Stimulated activated naive B cell treated with anti-CD40 and anti-IgM and Interleukin-4, amounts not matched to agents 10 μg/mL and 1 μg/mL and 100 μg/mL, for 72 hours (primary cell): ENCODE results near the gene VSTM1.

ENCODE experiments used
- ATAC-seq, 2 donors: fragments of 150-1000 bp; cut with Tn5 transposase; replicated peaks; 2 replicates each; pipeline ENCODE4 v1.10.0; 2021; ENCODE audit warnings: moderate library complexity in 1 of 2
- DNase-seq: peaks from one replicate; pipeline ENCODE4 v3.0.0; 2021
- H3K27ac Mint-ChIP-seq: one replicate; pipeline ENCODE4 v1.8.0; 2022; ENCODE audit warnings: mild to moderate bottlenecking, mixed read lengths
- H3K27me3 Mint-ChIP-seq, 2 donors: one replicate each; pipeline ENCODE4 v1.8.0; 2022; ENCODE audit warnings: mixed read lengths in 2 of 2
- H3K36me3 Mint-ChIP-seq, 2 donors: one replicate each; pipeline ENCODE4 v1.8.0; 2022; ENCODE audit warnings: mixed read lengths in 2 of 2, mild to moderate bottlenecking in 1 of 2
- H3K4me1 Mint-ChIP-seq, 2 donors: one replicate each; pipeline ENCODE4 v1.8.0; 2022; ENCODE audit warnings: mixed read lengths in 2 of 2, mild to moderate bottlenecking in 1 of 2
- H3K4me3 Mint-ChIP-seq, 2 donors: one replicate each; pipeline ENCODE4 v1.8.0; 2022; ENCODE audit warnings: mild to moderate bottlenecking in 2 of 2, mixed read lengths in 2 of 2, moderate library complexity in 1 of 2
- H3K9me3 Mint-ChIP-seq, 2 donors: one replicate each; pipeline ENCODE4 v1.8.0; 2022; ENCODE audit warnings: mixed read lengths in 2 of 2, mild to moderate bottlenecking in 1 of 2

The VSTM1 gene

DNA sequence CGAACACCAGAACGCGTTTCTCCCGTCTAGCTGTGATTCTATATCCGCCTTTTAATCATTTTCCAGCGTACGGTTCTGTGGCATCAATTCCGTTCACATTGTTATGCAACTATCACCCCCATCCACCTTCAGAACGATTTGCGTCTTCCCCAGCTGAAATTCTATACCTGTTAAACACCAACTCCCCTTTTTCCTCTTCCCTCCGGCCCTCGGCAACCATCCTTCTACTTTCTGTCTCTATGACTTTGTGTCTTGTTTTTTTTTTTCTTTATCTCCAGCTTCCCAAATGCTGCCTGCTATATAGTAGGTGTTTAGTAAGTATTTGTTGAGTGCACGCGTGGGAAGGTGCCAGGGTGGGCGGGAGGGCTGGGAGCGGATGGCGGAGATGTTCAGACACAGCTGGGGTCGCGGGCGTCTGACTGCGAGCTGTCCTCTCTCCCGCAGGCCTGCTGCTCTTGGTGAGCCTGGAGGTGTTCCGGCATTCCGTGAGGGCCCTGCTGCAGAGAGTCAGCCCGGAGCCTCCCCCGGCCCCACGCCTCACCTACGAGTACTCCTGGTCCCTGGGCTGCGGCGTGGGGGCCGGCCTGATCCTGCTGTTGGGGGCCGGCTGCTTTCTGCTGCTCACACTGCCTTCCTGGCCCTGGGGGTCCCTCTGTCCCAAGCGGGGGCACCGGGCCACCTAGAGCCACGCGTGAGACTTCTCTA, 52.0 kb downstream of the VSTM1 start:
- peaks cover 0 to 4% of the 10 kb centered on the region in 2 donors for H3K4me1 Mint-ChIP-seq
- H3K36me3 Mint-ChIP-seq = peaks cover 0 to 3% of the 10 kb centered on the region in 2 donors
- H3K9me3 Mint-ChIP-seq = peaks cover 0 to 3% of the 10 kb centered on the region in 2 donors
- ATAC-seq = no peak
- H3K27ac Mint-ChIP-seq = no peak overlapping the region
- no peak for DNase-seq
- H3K4me3 Mint-ChIP-seq = no peak overlapping the region
- peaks cover 43 to 67% of the 10 kb centered on the region in 2 donors for H3K27me3 Mint-ChIP-seq

DNA sequence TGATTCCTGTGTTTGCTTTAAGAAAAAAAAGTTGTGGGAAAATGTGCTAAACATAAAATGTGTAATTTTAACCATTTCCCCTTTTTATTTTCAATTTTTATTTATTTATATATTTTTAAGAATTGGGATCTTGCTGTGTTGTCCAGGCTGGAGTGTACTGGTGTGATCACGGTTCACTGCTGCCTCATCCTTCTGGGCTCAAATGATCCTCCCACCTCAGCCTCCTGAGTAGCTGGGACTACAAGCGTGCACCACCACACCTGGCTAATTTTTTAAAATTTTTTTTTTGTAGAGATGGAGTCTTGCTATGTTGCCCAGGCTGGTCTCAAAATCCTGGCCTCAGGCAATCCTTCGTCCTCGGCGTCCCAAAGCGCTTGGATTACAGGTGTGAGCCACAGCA, 53.2 kb downstream of the VSTM1 start:
- no peak for ATAC-seq

DNA sequence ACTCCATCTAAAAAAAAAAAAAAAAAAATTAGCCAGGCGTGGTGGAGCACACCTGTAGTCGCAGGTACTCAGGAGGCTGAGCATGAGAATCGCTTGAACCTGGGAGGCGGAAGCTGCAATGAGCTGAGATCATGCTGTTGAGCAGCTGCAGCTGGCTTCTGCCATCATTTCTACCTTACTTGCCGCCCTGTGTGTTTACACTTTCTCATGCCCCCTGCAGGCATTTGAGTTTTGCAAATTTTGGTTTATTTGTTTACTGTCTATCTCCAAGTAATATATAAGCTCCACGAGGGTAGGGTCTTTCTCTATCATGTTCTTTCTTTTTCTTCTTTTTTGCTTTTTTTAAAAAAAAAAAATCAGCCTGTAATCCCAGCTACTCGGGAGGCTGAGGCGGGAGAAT, 54.3 kb downstream of the VSTM1 start:
- H3K27ac Mint-ChIP-seq = no peak overlapping the region
- H3K36me3 Mint-ChIP-seq = peaks cover 0 to 1% of the 10 kb centered on the region in 2 donors
- no peak for DNase-seq
- no peak for ATAC-seq
- no peak overlapping the region for H3K4me3 Mint-ChIP-seq
- H3K27me3 Mint-ChIP-seq = peaks cover 46 to 54% of the 10 kb centered on the region in 2 donors
- H3K4me1 Mint-ChIP-seq = no peaks in the 10 kb centered on the region
- H3K9me3 Mint-ChIP-seq = peaks cover 0 to 3% of the 10 kb centered on the region in 2 donors

More for the DNA sequence above, 53.2 kb downstream of the VSTM1 start:
- no peak overlapping the region for H3K27ac Mint-ChIP-seq
- peaks cover 43 to 61% of the 10 kb centered on the region in 2 donors for H3K27me3 Mint-ChIP-seq
- peaks cover 0 to 3% of the 10 kb centered on the region in 2 donors for H3K9me3 Mint-ChIP-seq
- H3K4me1 Mint-ChIP-seq = peaks cover 0 to 4% of the 10 kb centered on the region in 2 donors
- DNase-seq = no peak
- H3K4me3 Mint-ChIP-seq = no peak overlapping the region
- peaks cover 0 to 3% of the 10 kb centered on the region in 2 donors for H3K36me3 Mint-ChIP-seq

DNA sequence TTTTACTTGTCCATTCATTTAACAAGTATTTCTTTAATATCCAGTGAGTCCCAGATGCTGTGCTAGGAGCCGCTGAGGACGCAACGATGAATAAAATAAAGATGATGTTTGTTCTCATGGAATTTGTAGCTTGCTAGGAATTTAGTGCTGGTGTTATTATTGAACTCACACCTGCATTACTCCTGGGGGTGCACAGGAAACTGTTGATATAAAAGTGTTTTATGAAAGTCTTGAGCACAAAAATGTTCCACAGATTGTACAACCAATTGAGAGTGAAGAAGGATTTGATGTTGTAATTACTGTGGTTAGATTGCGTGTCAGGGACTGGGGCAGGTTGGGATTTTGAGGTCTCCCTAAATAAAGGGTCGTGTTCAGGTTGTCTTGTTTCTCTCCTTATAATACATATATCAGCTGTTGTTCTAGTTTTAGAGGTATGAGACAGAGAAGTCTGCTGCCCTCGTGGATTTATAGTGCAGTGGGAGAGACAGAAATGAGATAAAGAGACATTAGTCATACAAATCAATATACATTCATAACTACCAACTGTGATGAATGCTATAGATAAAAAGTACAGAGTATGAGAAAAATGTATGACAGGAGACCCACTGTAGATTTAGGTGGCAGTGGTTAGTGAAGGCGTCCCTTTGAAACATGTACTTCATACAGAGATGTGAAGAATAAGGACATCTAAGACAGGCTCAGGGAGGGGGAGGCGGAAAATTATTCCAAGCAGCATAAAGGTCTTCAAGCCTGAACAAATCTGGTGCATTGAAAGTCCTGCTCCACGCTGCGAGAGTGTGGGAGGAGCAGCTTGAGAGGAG, 61.0 kb downstream of the VSTM1 start:
- H3K27ac Mint-ChIP-seq = no peak overlapping the region
- H3K27me3 Mint-ChIP-seq = peaks cover 44 to 46% of the 10 kb centered on the region in 2 donors
- H3K4me1 Mint-ChIP-seq = no peaks in the 10 kb centered on the region
- peaks cover 1 to 5% of the 10 kb centered on the region in 2 donors for H3K9me3 Mint-ChIP-seq
- no peaks in the 10 kb centered on the region for H3K36me3 Mint-ChIP-seq
- ATAC-seq = no peak
- H3K4me3 Mint-ChIP-seq = no peak overlapping the region
- DNase-seq = no peak

DNA sequence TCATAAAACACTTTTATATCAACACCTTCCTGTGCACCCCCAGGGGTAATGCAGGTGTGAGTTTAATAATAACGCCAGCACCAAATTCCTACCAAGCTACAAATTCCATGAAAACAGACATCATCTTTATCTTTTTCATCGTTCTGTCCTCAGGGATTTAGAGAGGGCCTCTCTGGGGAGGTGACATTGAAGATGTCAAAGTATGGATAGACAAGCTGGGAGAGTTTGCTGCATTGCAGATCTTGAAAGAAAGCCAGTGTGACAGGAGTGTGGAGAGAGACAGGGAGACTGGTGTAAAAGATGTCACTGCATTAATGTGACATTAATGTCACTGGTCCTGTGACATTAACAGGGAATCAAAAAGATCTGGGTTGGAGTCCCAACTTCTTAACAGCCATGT, 62.2 kb downstream of the VSTM1 start:
- no peak for ATAC-seq

DNA sequence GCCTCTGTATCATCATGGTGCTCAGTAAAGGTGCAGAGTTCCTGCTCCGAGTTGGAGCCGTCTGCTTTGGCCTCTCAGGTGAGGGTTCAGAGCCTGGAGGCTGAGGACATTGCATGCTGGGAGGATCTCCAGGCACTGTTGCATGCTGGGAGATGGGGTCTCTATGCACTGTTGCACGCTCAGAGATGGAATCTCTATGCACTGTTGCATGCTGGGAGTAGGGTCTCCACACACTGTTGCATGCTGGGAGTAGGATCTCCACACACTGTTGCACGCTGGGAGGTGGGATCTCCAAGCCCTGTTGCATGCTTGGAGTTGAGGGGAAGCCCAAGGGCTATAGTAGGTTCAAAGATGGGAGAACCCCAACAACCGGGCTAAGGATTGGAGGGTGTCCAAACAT, 64.0 kb downstream of the VSTM1 start:
- ATAC-seq (no peak), DNase-seq (no peak)
- H3K4me3 Mint-ChIP-seq = no peak overlapping the region
- peaks cover 0 to 2% of the 10 kb centered on the region in 2 donors for H3K4me1 Mint-ChIP-seq
- peaks cover 0 to 5% of the 10 kb centered on the region in 2 donors for H3K9me3 Mint-ChIP-seq
- H3K27me3 Mint-ChIP-seq = peaks cover 58 to 59% of the 10 kb centered on the region in 2 donors
- no peaks in the 10 kb centered on the region for H3K36me3 Mint-ChIP-seq
- H3K27ac Mint-ChIP-seq = no peak overlapping the region

More for the DNA sequence above, 62.2 kb downstream of the VSTM1 start:
- no peaks in the 10 kb centered on the region for H3K36me3 Mint-ChIP-seq
- peaks cover 0 to 5% of the 10 kb centered on the region in 2 donors for H3K9me3 Mint-ChIP-seq
- DNase-seq = no peak
- no peak overlapping the region for H3K27ac Mint-ChIP-seq
- H3K27me3 Mint-ChIP-seq = peaks cover 40 to 42% of the 10 kb centered on the region in 2 donors
- no peaks in the 10 kb centered on the region for H3K4me1 Mint-ChIP-seq
- no peak overlapping the region for H3K4me3 Mint-ChIP-seq

DNA sequence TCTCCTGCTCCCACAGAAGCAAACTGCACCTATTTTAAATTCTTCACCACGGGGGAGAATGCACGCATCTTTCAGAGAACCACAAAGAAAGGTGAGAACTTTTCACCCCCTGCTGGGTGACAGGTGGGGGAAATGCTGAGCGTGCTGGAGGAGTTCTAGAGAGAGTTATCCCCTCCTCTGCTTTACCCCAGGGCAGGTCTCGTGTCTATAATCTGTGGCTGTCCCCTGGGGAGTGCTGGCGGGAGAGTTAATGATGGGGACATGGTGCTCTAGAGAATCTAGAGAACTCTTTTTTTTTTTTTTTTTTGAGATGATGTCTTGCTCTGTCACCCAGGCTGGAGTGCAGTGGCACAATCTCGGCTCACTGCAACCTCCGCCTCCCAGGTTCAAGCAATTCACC, 65.5 kb downstream of the VSTM1 start:
- Mint-ChIP-seq H3K4me3 (no peak overlapping the region), H3K36me3 (no peaks in the 10 kb centered on the region), H3K27me3 (peaks cover 71 to 73% of the 10 kb centered on the region in 2 donors), H3K9me3 (peaks cover 0 to 5% of the 10 kb centered on the region in 2 donors), H3K27ac (no peak overlapping the region), H3K4me1 (peaks cover 0 to 3% of the 10 kb centered on the region in 2 donors)
- DNase-seq = no peak
- ATAC-seq = no peak

DNA sequence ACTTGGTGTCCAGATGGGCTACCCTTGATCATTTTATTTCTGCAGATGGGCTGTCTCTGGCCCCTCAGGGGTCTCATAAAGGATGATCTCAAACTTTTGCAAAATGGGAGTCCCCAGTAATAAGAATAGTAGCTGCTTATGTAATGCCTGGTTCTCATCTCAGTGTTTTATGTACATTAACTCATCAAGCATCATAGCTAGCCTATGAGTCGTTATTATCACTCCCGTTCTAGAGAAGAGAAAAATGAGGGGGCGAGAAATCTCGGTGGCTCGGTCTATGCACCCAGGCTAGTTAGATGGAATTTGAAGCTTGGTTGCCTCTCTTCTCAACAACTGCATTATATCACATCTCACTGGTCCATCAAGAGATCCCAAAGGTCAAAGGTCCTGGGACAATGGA, 68.9 kb downstream of the VSTM1 start:
- H3K9me3 Mint-ChIP-seq = peaks cover 0 to 5% of the 10 kb centered on the region in 2 donors

DNA sequence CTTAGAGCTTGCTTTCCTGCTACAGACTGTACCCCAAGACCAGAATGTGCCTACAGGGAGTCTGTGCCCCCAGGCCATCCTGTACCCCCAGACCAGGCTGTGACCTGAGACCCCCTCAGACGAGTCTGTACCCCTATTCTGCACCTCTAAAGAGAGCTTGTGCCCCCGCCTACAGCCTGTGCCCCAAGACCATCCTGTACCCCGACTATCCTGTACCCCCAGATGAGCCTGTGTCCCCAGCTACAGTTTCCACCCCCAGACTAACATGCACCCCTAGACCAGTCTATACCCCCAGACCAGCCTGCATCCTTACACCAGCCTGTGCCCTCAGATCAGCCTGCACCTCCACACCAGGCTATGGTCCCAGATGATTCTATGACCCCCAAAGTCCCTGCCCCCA, 70.2 kb downstream of the VSTM1 start:
- H3K4me1 Mint-ChIP-seq = peaks cover 7 to 9% of the 10 kb centered on the region in 2 donors
- no peak for ATAC-seq
- H3K4me3 Mint-ChIP-seq = no peak overlapping the region
- peaks cover 62% of the 10 kb centered on the region in 2 donors for H3K27me3 Mint-ChIP-seq
- DNase-seq = no peak
- H3K27ac Mint-ChIP-seq = peak overlapping the region; percentile 20
- no peaks in the 10 kb centered on the region for H3K9me3 Mint-ChIP-seq
- no peaks in the 10 kb centered on the region for H3K36me3 Mint-ChIP-seq

More for the DNA sequence above, 68.9 kb downstream of the VSTM1 start:
- H3K4me3 Mint-ChIP-seq = no peak overlapping the region
- H3K36me3 Mint-ChIP-seq = no peaks in the 10 kb centered on the region
- peaks cover 7 to 9% of the 10 kb centered on the region in 2 donors for H3K4me1 Mint-ChIP-seq
- peaks cover 66 to 69% of the 10 kb centered on the region in 2 donors for H3K27me3 Mint-ChIP-seq
- no peak overlapping the region for H3K27ac Mint-ChIP-seq
- no peak for ATAC-seq
- DNase-seq = no peak

DNA sequence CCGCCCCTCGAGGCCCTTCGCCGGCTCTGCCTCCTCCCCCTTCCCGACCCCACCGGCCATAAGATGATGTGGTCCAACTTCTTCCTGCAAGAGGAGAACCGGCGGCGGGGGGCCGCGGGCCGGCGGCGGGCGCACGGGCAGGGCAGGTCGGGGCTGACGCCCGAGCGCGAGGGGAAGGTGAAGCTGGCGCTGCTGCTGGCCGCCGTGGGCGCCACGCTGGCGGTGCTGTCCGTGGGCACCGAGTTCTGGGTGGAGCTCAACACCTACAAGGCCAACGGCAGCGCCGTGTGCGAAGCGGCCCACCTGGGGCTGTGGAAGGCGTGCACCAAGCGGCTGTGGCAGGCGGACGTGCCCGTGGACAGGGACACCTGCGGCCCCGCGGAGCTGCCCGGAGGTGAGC, 70.9 kb downstream of the VSTM1 start:
- DNase-seq = no peak
- no peak for ATAC-seq
- no peaks in the 10 kb centered on the region for H3K9me3 Mint-ChIP-seq
- no peak overlapping the region for H3K4me3 Mint-ChIP-seq
- H3K27me3 Mint-ChIP-seq = peaks cover 59 to 60% of the 10 kb centered on the region in 2 donors
- no peak overlapping the region for H3K27ac Mint-ChIP-seq
- H3K36me3 Mint-ChIP-seq = no peaks in the 10 kb centered on the region
- H3K4me1 Mint-ChIP-seq = peaks cover 7 to 9% of the 10 kb centered on the region in 2 donors

DNA sequence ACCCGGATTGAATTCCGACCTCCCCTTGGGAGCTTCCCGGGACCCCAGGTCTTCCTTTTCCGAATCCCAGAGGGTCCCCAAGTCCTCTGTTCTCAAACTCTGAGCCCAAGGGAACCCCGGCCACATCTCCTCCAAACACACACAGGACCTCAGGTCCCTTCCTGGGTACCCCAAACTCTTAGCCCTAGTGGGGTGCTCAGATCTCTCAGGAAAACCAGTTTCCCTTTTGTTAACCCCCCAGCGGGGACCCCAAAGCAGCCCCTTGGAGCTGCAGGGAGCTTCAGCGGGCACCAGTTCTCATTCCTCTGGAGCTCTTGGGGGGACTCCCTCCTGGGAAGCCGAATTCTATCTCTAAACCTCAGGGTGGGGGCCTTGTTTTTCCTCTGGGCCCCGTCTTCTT, 71.5 kb downstream of the VSTM1 start:
- Mint-ChIP-seq H3K36me3 (no peaks in the 10 kb centered on the region), H3K9me3 (no peaks in the 10 kb centered on the region), H3K4me3 (peak overlapping the region; percentile 37 to 57), H3K27ac (no peak overlapping the region), H3K27me3 (peaks cover 53 to 54% of the 10 kb centered on the region in 2 donors), H3K4me1 (peaks cover 7 to 9% of the 10 kb centered on the region in 2 donors)
- DNase-seq = no peak
- ATAC-seq = no peak

DNA sequence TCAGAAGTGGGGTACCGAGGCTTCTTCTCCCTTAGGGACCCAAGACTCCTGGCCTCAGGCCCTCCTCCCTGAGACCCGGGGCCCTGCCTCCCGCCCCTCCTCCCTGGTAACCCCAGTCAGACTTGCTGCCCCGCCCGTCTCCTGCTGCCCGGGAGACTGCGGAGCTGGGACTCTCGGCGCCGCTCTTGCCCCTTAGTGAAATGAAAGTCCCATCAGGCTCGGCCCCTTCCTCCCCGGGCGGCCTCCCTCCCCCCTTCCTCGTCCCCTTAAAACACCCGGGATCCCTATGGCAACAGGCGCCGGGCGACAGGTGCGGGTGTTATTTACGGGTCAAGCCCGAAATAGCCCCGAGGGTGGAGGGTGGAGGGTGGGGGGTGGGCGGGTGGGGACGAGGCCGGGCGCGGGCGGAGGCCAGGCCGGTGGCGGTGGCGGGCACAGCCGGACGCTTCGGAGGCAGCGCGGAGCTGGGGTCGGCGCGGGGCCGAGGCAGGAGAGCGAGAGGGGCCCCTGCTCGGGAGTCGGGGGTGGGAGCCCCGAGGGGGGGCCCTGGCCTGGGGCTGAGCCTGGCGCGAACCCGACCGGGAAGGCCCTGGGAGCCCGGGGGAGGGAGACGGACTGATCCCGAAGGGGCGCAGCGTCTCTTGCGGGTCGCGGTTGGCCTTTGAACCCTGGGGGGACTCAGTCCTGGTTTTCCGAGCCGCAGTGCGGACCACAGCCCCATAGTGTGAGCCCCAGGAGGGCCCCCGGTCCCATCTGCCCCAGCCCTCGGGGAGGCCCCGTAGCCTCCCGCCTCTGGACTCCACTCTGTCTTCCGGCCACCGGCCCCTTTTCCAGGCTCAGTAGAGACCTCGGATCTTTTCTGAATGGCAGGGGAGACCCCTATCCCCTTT, 72.2 kb downstream of the VSTM1 start, which contains the start of gene CACNG6:
TSS of gene CACNG6 (plus strand) at position 414 of the 890 bp plus-strand sequence. CDS start 1,241 bp downstream, outside the sequence.
- Mint-ChIP-seq H3K36me3 (no peaks in the 10 kb centered on the region), H3K27ac (no peak within 1 kb of the TSS), H3K4me3 (peak within 1 kb of the TSS; percentile 37 to 57), H3K27me3 (peaks cover 51 to 52% of the 10 kb centered on the region in 2 donors), H3K4me1 (peaks cover 7 to 9% of the 10 kb centered on the region in 2 donors), H3K9me3 (no peaks in the 10 kb centered on the region)
- ATAC-seq (no peak), DNase-seq (no peak)
